ENCODE results near the gene MARCHF3. TPM values are rescaled to one million over a fixed set of nuclear protein-coding genes. Genes with fewer than 3 reads are reported as not detected.
"Not testable (repeated sequence)": the region's sequence is repeated elsewhere in the genome, so short reads cannot be mapped to it uniquely, and the experiment has no call there.

Gene MARCHF3
- polyA plus RNA-seq, 1 donor from 2014 or later, result 3.9 TPM

- not testable (repeated sequence) for H3K9me2 ChIP-seq (ENCODE audit: insufficient read depth, low read length); H3K27me3 ChIP-seq (ENCODE audit: insufficient read depth, low read depth, low read length); H3K9ac ChIP-seq (ENCODE audit: low read length); H4K20me1 ChIP-seq (ENCODE audit: insufficient read depth); H2AFZ ChIP-seq (ENCODE audit: low read depth, low read length); H3F3A ChIP-seq (ENCODE audit: insufficient read depth, low read length, poor library complexity, severe bottlenecking); H3K4me3 ChIP-seq (ENCODE audit: low read length); H3K79me2 ChIP-seq (replicated peaks; ENCODE audit: insufficient read depth, low read length); H3K9me3 ChIP-seq (ENCODE audit: low read length); H3K4me2 ChIP-seq (ENCODE audit: low read length); H3K27ac ChIP-seq (ENCODE audit: low read length); H3K36me3 ChIP-seq (ENCODE audit: insufficient read depth, low read length)
Observed at GRCh38 chr5:126853541-126854307, 176.6 kb downstream of the MARCHF3 start.

- no peaks in the 10 kb centered on the region for H3K36me3 ChIP-seq (ENCODE audit: insufficient read depth, low read length)
- H3K27me3 ChIP-seq (ENCODE audit: insufficient read depth, low read depth, low read length), result no peaks in the 10 kb centered on the region
- no peaks in the 10 kb centered on the region for H3F3A ChIP-seq (ENCODE audit: insufficient read depth, low read length, poor library complexity, severe bottlenecking)
- no peak overlapping the region for H3K4me2 ChIP-seq (ENCODE audit: low read length)
- H3K4me3 ChIP-seq (ENCODE audit: low read length), result no peak overlapping the region
- H3K9me2 ChIP-seq (ENCODE audit: insufficient read depth, low read length), result no peaks in the 10 kb centered on the region
- H3K27ac ChIP-seq (ENCODE audit: low read length), result no peak overlapping the region
- TF ChIP-seq EP300 (conservative IDR thresholded peaks at IDR 0.05; ENCODE audit: poor library complexity, severe bottlenecking) (no peak), RAD21 (conservative IDR thresholded peaks at IDR 0.05) (no peak), SMC3 (conservative IDR thresholded peaks at IDR 0.05; ENCODE audit: poor library complexity) (no peak), EZH2 (IDR thresholded peaks at IDR 0.05; ENCODE audit: borderline replicate concordance, insufficient read depth, low read length, poor library complexity, severe bottlenecking) (no peak), CTCF (IDR thresholded peaks at IDR 0.05; ENCODE audit: poor library complexity, severe bottlenecking) (no peak), MXI1 (conservative IDR thresholded peaks at IDR 0.05; ENCODE audit: poor library complexity, severe bottlenecking) (no peak), TAF1 (IDR thresholded peaks at IDR 0.05; ENCODE audit: low read depth) (no peak), POLR2AphosphoS5 (IDR thresholded peaks at IDR 0.05) (no peak)
- TF ChIP-seq, protein P1, sequence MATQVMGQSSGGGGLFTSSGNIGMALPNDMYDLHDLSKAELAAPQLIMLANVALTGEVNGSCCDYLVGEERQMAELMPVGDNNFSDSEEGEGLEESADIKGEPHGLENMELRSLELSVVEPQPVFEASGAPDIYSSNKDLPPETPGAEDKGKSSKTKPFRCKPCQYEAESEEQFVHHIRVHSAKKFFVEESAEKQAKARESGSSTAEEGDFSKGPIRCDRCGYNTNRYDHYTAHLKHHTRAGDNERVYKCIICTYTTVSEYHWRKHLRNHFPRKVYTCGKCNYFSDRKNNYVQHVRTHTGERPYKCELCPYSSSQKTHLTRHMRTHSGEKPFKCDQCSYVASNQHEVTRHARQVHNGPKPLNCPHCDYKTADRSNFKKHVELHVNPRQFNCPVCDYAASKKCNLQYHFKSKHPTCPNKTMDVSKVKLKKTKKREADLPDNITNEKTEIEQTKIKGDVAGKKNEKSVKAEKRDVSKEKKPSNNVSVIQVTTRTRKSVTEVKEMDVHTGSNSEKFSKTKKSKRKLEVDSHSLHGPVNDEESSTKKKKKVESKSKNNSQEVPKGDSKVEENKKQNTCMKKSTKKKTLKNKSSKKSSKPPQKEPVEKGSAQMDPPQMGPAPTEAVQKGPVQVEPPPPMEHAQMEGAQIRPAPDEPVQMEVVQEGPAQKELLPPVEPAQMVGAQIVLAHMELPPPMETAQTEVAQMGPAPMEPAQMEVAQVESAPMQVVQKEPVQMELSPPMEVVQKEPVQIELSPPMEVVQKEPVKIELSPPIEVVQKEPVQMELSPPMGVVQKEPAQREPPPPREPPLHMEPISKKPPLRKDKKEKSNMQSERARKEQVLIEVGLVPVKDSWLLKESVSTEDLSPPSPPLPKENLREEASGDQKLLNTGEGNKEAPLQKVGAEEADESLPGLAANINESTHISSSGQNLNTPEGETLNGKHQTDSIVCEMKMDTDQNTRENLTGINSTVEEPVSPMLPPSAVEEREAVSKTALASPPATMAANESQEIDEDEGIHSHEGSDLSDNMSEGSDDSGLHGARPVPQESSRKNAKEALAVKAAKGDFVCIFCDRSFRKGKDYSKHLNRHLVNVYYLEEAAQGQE (IDR thresholded peaks at IDR 0.05; ENCODE audit: borderline replicate concordance), result no peak
- H3K9ac ChIP-seq (ENCODE audit: low read length), result no peak overlapping the region
- H2AFZ ChIP-seq (ENCODE audit: low read depth, low read length), result no peak overlapping the region
- H3K9me3 ChIP-seq (ENCODE audit: low read length), result no peaks in the 10 kb centered on the region
- no peaks in the 10 kb centered on the region for H3K79me2 ChIP-seq (replicated peaks; ENCODE audit: insufficient read depth, low read length)
- H4K20me1 ChIP-seq (ENCODE audit: insufficient read depth), result no peaks in the 10 kb centered on the region
Observed at GRCh38 chr5:126852841-126853271, 177.5 kb downstream of the MARCHF3 start.

Data from neural cell (in vitro differentiated cells).